ENCODE measurements around the gene PTCSC3.

PTCSC3 gene

DNA sequence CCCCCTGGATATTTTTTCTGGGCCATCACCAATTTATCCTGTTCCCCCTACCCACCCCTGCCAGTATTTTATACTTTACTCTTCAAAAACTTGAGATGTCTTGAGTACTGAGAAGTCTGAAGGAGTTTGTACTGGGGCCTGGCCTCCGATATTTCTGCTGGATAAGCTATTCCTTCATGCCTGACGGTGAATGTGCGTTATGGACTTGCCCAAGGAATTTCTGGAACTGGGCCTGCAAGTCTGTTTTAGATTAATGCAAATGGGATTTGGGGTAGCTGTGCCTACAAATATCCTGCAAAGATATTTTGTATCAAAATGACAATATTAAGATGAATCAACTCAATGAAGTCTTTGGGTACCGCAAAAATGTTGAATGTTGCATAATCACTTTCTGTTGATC, at the start of gene PTCSC3:
Gene PTCSC3 (minus strand): TSS at position 199 of the 400 bp plus-strand sequence.
- no peak for DNase-seq (ENCODE audit: low spot score)

DNA sequence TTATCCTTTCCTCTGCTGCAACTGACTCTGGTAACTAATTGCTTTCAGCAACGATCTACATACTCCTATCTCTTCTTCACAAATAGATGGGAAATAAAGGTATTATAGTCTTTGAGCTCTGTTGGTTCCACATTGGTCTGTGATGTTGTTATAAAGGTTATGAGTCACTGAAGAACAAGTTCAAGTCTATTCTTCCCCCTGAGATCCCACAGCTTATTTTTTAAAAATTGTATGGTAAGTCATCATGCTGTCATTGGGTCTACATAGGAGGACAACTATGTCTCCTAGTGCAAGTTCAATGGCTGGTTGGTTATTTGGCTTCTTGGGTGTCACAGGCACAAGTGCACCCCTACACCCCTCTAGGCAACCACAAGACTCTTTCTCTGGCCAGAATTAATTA, 49.6 kb upstream of the PTCSC3 start:
- no peak for DNase-seq (ENCODE audit: low spot score)

DNA sequence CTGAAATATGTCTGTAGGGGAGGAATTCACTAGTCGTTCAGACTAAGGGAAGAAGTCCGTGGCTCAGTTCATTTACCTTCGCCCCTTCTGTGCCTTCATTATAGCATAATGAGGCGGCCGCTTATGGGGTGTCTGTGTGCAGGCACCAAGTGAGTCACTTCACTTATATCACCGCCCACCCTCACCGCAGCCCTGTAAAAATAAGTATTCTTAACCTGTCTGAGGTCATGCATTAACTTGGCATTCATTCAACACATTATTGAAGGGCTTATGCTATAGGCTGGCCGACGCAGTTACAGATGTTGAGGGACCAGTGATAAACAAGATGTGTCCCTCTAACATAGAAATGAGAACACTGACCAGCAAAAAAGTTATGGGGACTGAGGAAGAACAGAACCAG, 47.7 kb upstream of the PTCSC3 start:
- DNase-seq (ENCODE audit: low spot score), result no peak

DNA sequence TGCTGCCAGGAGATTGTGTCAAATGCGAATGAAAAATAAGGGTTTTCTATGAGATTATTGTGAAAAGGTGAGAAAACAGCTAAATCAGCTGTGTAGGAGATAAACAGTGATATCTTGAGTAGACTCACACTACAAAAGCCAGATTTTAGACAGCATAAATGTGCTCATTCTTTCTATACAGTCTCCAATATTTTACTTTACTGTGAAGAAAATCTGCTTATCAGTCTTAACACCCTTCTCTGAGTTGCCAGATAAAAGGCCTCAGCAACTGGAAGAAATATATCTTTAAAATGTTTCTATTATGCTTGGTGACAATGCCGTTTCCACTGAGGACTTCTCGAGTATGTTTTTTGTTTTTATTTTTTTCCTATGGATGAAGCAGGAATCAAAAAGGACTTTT, 47.0 kb upstream of the PTCSC3 start:
- no peak for DNase-seq (ENCODE audit: low spot score)

DNA sequence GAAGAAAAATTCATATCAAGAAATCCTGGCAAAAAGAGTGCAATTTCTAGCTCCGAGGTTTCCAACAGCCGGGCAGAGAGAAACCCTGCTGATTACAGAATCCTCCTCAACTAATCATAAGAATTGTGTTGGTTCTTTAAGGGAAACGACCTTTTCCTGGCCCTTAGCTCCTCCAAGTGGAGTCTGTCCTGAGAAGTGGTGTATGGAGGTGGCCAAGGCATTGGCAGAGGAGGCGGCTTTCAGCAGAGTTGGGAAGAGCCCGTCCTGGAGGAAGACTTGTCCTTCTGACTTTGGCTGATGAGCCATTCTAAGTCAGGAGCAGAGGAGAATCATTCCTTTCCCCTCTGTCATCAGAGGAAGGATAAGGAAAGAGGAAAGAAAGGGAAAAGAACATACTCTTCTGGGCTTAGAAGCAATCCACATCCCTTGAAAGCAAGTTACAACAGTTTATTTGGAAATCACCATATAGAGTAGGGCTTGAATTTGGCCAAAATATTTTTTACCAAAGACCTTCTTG, 46.5 kb upstream of the PTCSC3 start:
- DNase-seq (ENCODE audit: low spot score), result no peak

DNA sequence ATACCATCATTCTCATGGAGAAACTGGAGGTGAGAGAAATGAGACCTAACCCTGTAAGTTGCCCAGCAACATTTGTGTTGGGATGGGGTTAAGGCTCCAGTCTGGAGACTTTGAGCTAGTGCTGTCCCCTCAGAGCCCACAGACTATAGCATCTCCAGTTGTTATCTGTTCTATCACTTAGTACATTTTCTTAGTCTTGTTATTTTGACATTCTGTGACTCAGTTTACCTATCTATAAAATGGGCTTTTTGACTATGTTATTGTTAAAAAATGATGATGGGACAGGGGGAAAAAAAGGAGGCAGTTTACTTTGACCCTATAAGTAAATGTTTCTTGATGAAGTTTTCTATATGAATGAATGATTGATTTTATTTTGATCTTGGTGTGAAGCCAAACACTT, 45.8 kb upstream of the PTCSC3 start:
- no peak for DNase-seq (ENCODE audit: low spot score)

DNA sequence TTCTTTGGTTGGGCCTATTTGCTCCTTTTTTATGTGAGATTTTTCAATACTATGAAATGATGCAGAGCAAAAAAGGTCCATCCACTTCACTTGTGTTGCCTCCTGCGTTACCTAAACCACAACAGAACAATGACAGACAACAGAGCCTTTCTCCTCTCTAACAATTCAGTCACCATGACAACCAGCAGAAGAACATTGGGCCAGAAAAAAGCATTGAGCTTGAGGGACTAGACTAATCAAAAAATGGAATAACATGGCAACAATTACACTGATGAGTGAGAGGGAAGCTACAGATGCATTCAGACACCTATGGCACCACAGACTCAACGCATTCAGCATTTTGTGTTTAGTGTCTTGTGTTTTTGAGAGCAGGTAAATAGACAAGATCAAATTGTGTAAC, 44.6 kb upstream of the PTCSC3 start:
- DNase-seq (ENCODE audit: low spot score), result no peak

DNA sequence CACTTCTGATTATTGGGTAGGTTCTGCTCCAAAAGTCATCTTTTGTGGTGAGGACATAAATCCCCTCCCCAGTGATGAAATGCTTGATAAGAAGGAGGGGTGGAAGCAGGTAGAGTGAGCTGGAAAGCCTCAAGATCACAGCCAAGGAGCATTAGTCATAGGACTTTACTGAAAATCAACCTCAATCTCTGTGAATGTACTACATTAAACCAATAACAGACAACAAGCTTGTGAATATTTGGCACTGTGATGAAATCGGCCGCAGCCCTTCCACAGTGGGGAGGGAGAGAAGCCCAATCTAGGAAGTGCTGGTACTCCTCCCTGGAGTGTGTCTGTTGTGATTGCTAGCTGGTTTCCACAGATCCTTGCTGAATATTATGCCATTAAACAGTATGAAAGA, 41.2 kb upstream of the PTCSC3 start:
- DNase-seq (ENCODE audit: low spot score), result no peak

DNA sequence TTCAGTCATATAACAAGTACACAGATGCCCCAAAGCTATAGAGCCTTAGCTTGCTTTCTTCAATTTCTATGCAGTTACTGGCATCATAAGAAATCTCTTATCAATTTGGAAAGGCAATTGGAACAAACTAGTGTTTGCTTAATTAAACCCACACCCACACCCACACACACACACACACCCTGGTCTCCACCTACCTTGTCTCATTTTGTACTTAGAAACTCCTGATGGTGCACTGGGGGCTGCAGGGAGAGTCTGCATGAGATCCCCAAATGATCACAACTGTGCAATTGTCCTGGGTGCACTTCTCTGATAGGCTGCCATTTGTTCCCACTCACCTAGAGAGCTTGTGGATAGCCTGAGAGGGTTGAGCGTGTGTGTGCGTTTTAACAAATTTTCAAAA, 40.5 kb upstream of the PTCSC3 start:
- no peak for DNase-seq (ENCODE audit: low spot score)

DNA sequence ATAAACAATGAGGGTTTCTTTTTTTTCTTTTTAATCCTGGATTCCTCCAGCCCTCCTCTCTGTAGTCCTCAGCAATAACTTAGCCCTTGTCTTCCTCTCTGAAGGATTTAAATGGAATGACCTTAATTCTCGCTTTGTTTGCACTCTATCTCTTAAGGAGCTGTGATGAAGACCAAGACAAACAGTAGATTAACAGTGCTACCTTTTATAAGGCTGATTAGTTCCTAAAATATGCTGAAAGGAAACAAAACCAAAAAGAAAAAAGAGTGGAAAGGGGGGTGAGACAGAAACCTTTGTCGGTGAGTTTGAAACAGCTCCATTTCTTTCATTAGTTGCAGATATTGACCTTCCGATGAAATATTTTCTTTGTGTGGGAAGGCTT, 38.7 kb upstream of the PTCSC3 start:
- DNase-seq (ENCODE audit: low spot score), result no peak

DNA sequence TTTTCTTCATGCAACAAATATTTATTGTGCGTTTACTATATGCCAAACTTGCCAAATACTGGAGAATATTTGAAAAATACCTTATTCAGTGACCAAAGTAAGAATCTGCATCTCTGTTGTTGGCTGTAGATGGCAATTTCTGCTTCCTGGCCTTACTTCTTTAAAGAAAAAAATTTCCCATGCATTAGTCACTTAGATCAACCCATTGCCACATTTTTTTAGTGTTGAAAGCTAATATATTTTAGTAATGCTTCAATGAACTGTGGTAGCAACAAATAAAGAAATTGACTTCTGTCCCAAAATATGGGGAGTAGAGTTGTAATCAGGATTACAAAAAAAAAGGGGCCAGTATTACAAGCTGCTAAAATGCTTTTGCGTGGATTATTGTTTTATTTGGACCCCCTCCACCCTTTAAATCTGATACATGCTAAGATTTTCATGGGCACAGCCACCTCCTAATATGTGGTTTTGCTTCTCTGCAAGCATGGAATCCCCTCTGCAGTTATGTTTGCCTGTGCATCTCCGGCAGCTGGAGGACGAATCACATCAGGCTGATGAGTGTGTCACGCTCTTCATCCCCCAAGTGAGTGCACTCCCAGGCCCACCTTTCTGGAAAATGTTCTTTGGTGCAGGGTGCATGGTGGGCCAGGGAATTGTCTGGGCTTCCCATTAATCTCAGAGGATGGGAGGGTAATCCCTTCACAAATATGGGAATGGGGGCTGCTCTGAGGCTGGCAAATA, 38.1 kb upstream of the PTCSC3 start:
- DNase-seq (ENCODE audit: low spot score), result no peak

DNA sequence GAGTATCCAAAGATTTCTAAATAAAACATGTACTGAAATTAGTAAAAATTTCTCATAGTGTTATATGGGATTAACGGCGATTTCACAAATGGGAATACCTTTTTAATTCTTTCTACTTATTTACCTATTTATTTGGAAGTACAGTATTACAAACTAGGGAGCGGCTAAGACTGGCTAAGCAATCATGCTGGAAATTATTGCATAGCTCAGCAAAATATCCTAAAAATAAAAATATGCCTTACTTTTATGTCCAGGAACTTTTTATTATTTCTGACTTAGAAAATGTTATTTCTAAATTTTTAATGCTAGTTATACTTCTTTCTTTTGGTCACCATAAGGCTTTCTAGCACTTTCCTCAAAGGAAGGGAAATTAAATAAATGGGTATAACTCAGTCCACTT, 36.5 kb upstream of the PTCSC3 start:
- no peak for DNase-seq (ENCODE audit: low spot score)

DNA sequence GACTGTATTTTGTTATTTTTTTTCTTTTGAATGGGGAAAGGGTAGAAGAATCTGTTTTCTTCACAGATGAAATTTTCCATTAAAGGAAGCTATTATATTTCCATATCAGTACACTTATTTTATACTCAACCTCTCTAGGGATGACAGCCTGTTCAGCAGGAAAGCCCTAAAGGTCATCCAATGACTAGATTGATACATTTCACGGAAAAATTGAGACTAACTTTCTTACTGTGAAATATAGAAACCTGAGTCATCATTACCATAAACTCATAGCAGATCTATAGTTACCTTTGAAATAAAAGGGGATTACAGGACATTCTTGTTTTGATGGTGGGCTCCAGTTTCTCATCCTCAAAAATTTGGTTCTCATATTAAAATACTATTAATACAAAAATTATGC, 36.1 kb upstream of the PTCSC3 start:
- no peak for DNase-seq (ENCODE audit: low spot score)

DNA sequence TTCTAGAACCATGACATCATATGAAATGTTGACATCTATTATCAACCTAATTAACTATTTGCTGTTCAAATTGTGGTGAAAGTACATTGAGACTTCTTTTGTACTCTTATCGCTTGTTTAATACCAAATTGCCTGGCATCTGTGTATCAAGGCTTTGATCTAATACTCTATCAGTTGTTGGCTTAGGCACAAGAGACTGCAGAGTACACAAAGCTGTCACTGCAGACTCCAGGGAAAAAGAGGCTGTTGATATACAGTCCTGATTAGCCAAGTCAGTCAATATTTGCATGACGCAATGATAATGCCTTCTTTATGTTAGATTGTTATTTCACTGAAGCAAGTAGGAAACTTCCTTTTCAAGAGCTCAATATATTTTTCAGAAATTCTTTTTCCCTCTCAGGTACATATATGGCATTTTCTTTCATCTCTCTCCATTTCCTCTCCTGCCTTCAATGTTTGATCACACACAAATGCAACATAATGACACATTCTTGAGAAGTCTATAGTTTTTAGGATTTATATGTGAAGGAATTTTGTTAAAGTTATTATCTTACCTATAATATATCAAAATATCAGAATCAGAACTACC, 32.3 kb upstream of the PTCSC3 start:
- DNase-seq (ENCODE audit: low spot score), result no peak

DNA sequence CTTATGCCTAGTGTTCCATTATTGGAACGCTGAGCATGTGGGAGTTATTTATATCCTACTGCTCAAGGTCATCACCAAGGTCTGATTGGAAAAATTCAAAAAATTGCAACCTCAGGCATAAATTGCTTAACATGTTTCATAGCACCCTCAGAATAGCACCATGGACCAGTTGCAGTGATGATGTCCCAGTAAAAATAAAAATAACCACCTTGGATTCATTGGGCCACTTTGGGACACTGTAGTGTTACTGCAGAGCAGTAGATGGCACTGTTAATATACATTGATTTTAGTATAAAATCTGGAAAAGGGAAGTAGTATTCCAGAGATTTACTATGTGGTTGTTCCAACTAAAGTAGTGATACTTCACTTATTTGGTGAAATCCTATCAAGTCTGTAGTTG, 31.0 kb upstream of the PTCSC3 start:
- no peak for DNase-seq (ENCODE audit: low spot score)

DNA sequence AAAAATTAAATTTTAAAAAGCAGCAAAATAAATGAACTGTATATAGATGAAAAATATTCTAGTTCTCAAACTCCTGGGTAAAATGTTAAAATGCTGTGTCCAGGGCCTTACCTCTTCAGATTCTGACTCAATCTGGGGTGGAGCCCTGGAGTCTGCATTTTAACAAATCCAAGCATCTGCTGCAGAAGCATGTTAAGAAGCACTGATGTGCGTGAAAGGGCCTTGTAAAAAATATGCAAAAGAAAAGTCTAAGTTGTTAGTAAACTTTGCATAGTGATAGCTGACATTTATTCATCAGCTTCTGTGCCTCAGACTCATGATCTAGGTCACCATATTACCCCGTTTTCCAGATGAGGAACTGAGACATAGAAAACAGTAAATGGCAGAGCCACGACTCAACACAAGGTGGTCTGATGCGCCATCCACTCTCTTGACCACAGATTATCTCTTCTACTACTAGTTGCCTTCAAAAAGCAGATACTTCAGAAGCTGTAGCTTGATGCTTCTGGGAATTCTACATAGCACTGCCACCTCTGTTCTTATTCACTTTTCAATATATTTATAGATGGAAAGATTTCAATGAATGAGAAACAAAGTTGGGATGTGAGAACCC, 28.0 kb upstream of the PTCSC3 start:
- DNase-seq (ENCODE audit: low spot score), result no peak

DNA sequence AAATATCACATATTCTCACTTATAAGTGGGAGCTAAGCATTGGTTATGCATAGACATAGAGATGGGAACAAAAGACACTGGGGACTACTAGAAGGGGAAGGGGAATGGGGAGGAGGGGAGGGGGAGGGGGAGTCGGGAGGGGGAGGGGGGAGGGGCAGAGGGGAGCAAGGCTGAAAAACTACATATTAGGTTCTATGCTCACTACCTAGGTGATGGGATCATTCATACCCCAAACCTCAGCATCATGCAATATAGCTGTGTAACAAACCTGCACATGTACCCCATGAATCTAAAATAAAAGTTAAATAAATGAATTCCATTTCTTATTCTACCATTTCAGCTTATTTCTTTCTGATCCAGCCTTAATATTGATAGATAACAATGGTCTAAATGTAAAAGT, 21.9 kb upstream of the PTCSC3 start:
- DNase-seq (ENCODE audit: low spot score), result no peak

DNA sequence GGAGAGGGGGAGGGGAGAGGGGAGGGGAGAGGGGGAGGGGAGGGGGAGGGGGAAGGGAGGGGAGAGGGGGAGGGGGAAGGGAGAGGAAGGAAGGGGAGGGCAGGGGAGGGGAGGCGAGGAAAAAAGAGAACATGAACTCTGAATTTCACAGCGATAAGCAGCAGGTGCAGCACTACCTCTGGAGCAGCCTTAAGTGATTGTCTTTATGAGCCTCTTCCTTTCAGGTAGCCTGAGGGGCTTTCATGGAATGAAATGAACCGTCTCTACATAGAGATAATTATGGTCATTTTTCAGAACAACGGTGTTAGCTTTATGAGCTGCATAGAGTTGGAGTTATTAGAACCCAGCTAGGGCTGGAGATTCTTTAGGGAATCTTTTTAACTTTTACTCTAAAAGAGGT, 18.1 kb upstream of the PTCSC3 start:
- no peak for DNase-seq (ENCODE audit: low spot score)

DNA sequence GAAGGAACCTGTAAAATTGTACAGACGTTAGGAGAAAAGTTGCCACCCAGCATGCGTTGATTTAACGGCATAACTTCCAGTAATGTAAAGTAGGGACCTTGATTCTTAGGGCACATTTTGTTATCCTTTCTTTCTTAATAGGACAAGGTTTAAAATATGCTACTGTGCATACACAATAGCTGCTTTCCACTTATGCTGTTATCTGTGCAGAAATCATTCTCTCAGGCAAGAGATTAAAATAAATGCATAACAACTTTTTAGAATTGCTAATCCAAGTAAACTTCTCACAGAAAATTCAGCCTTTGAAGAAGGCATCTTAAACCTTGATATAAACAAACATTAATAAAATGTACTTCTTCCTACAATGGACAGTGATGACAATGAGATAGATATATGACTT, 16.0 kb upstream of the PTCSC3 start:
- DNase-seq (ENCODE audit: low spot score), result no peak

DNA sequence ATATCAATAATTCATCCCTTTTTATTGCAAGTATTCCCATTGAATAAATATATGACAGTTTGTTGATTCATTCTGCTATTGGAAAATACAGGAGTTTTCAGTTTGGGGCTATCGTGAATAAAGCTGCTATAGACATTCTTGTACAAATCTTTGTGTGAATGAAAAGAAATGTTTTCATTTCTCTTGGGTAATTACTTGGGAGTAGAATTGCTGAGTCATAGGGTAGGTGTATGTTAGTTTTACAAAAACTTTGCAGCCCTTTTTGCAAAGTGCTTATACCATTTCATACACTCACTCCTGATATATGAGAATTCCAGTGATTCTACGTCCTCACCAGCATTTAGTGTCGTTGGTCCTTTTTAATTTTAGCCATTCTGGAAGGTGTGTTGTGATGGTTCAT, 6.9 kb upstream of the PTCSC3 start:
- DNase-seq (ENCODE audit: low spot score), result no peak

DNA sequence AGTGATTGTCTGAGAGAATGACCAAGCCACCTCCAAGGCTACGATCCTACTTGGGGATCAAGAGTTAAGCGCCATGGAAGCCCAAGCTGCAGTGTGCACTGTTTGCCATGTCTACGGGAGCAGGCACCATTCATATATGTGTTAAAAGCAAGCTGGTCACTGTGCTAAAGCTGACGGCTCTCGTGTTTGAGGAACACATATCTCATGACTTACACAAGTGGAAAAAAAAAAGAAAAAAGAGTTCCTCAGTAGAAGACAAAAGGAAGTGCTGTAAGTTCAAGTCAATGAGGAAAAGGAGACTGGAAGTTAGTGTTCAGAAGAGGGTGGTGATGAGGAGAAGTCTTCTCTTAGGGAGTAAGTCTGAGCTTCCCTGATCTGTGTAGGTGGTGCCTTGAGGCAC, 4.9 kb upstream of the PTCSC3 start:
- DNase-seq (ENCODE audit: low spot score), result no peak

DNA sequence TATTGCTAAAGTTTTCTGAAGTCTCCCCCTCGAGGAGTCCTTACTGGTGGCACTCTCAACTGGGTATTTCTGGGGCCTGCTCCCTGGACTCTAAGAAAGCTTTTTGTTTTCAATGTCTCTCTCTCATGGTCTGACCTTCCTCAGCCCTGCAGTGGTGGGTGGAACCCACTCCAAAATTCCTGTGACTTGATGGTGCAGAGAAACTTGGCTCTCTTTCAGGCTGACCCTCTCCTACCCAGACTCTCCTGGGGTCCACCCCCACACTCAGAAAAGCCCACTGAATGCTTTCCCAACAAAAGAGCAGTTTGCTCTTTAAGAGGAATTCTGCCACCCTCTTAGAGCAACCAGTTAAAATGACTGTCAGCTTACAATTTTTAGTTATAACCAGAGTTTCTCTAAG, 967 bp upstream of the PTCSC3 start:
- no peak for DNase-seq (ENCODE audit: low spot score)

DNA sequence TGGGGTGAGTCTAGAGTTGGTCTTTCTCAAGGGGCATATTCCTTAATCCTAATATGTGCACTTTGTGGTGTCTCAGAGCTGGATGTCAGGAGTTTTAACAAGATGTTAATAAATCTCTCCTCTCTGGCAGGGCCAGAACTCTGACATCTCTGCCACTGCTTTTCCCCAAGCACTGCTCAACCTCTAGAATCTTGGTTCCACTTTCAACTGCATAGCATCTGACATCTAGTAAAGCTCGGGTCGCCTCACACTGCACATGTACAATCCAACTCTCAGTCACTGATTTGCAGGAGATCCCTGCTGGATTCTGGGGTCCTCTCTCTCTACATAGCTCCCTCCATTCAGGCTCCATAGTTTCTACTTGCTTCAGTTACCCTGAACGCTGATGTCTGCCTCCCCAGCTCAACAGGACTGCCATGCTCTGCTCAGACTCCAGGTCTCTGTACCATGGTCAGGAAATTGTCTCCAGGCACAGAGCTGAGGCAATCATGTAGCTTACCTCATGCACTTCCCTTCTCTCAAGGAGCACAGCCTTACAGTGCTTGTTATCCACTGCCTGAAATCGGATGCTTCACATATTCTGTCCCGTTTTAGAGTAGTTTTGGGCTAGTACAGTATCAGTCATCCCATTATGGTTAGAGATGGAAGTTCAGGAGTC, 1.6 kb downstream of the PTCSC3 start:
- DNase-seq (ENCODE audit: low spot score), result no peak

All from AG20443 (cell line).